GM18505 (cell line): ENCODE data around the gene CCSER2.
"Not testable (repeated sequence)": the region's sequence is repeated elsewhere in the genome, so short reads cannot be mapped to it uniquely, and the experiment has no call there.

Experiments
- ATAC-seq: cut with Tn5 transposase; IDR thresholded peaks from one replicate; pipeline ENCODE4 v1.9.1; 2021; ENCODE audit not compliant: unreplicated experiment
- POLR2A ChIP-seq: IDR thresholded peaks from 4 replicates; pipeline ENCODE4 v1.6.1; 2011; ENCODE audit warnings: borderline replicate concordance; ENCODE audit not compliant: insufficient read depth, insufficient read length; ENCODE audit errors: extremely low read depth

CCSER2 gene

DNA sequence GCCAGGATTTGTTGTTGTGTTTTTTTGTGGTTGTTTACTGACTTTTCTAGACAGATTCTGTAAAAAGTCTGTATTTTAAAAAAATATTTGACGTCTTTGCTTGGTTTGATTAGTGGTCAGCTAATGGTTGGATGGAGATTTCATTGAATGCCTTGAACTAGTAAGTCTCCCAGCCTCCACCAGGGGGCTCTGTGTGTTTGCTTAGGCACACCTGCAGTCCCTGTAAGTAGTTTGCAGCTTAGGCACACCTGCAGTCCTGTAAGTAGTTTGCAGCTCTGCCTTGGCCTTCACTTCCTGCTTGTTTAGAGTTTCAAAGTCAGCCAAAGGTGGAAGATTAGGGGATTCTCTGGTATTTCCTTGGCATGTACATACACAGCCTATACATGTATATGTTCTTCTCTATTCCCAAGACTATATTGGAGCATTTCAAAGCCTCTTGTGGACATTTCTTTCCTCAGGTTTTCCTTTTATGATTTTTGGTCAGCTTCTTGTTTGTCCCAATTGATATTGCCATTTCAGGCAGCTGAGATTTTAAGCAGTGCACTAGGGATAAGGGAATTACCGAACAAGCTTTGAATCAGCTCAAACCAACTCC is 101.6 kb downstream of the CCSER2 start:
- ATAC-seq: peak; percentile 88
- no peak for TF ChIP-seq POLR2A

DNA sequence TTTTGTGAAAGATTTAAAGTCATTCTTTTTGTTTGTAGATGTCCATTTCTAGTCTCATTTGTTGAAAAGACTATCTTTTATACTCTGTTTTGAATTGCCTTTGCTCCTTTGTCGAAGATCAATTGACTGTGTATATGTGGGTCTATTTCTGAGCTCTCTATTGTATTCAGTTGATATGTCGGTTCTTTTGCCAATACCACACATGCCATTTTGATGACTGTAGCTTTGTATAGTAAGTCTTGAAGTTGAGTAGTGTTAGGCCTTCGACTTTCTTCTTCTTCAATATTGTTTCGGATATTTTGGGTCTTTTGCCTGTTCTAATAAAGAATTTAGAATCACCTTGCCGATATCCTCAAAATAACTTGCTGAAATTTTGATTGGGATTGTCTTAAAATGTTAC is 104.5 kb downstream of the CCSER2 start:
- no peak for ATAC-seq
- TF ChIP-seq POLR2A: no peak

DNA sequence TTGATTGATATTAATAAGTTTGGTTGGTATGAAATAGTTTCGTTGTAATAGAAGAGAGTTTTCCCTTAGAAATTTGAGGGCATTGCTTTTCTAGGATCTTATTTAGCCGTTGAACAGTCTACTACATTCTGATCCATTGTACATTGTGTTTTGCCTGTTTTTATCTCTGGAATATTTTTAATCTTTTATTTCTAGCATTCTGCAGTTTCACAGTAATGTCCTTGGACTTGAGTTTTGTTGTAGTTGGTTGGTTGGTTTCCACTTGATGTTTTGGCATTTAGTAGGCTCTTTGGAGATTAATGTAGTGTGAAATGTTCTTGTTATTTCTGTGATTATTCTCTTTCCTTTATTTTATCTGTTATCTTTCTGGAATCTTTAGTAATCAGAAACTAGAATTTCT is 112.4 kb downstream of the CCSER2 start:
- no peak for ATAC-seq
- no peak for TF ChIP-seq POLR2A

DNA sequence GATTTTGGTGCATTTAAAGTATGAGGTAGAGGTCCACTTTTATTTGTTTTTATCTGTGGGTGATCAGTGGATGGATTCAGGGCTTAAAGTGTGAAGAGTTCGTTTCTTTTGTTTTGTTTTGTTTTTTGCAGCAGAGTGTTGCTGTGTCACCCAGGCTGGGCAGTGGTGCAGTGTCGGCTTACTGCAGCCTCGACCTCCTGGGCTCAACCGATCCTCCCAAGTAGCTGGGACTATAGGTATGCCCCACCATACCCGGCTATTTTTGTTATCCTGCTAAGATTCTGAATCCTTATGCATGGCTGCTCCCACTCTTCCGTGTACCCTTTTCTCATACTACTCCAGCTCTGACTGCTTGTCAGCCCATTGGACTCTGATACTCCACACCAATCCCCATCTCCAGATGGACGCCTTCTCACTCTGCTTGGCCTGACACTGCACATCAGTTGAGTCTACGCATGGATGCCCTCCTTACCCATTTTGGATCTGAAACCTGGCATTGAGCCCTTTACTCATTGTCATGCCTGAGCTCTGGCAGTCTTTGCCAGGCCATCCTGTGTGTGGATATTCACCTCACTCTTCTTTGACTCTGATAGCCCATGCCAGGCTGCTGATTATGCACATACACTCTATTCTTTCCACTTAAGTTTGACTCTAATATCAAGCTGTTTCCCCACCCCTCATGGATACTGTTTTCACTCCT is 119.5 kb downstream of the CCSER2 start:
- ATAC-seq: no peak
- no peak for TF ChIP-seq POLR2A

DNA sequence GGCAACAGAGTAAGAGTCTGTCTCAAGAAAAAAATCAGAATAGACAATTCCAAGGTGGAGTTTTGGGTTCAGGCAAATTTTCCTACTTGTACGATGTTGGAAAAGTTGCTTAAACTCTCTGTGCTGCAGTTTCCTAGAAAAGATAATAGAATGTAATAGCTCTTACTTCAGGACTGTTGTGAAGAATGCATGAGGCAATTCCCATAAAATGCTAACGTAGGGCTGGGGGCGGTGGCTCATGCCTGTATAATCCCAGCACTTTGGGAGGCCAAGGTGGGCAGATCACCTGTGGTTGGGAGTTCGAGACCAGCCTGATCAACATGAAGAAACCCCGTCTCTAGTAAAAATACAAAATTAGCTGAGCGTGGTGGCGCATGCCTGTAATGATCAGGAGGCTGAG is 121.0 kb downstream of the CCSER2 start:
- not testable (repeated sequence) for ATAC-seq

DNA sequence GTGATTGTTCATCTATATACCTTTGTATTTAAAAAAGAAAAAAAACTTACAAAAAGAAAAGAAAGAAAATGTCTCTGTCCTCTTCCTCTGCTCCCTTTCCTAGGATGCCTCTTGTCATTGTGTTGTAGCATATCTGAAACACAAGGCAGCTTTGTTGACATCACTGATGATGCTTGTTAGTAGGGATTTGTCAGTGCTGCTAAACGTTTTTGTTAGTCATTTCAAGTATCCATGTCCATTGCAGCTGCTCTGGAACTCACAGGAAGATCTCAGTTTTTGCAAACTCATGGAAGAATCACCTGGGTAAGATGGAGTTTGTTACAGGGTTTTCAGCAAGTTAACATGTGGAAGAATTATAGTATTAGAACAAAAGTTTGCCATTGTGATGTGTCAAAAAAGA is 123.6 kb downstream of the CCSER2 start:
- no peak for TF ChIP-seq POLR2A
- no peak for ATAC-seq

DNA sequence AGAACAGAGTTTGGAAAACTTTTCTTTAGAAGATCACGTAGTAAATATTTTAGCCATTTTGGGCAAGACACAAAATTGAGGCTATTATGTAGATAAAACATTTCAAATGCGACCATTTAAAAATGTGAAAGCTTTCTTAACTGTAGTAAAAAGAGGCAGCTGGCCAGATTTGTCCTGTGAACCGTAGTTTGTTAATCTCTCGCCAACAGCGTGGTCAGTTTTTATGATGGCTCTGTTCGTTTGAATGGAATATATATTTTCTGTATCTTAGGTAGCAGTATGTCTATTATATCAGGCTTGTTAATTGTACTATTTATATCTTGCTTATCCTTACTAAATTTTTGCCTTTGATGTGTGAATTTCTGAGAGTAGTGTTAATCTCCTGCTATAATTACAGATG is 124.9 kb downstream of the CCSER2 start:
- ATAC-seq: no peak
- no peak for TF ChIP-seq POLR2A

DNA sequence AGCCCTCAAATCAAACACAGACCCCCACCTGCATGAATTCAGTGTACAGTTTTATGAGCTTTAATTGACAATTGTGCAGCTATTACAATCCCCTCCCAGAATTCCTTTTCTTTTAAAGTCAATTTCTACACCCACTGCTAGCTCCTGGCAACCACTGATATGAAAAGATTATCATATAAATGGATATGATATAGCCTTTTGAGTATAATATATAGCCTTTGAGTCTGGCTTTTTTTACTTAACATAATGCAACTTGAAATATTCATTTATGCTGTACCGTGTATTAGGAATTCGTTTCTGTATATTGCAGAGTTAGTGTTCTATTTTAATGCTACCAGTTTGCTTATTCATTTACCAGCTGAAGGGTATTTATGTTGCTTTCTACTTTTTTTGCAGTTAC is 127.7 kb downstream of the CCSER2 start:
- no peak for ATAC-seq
- TF ChIP-seq POLR2A: no peak

DNA sequence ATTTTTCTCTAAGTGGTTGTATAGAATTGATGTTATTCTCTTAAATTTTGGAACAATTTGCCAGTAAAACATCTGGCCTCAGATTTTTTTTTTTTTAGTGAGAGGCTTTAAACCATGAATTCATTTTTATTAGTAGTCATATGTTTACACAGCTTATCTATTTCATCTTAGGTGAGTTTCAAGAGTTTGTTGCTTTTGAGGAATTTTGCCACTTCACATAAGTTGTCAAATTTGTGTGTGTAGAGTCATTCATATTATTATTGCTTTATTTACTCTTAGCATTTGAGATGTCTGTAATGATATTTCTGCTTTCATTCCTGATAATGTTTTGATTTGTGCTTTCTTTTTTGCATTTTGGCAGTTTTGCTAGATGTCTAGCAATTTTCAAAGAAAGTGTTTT is 132.1 kb downstream of the CCSER2 start:
- ATAC-seq: no peak
- TF ChIP-seq POLR2A: no peak

DNA sequence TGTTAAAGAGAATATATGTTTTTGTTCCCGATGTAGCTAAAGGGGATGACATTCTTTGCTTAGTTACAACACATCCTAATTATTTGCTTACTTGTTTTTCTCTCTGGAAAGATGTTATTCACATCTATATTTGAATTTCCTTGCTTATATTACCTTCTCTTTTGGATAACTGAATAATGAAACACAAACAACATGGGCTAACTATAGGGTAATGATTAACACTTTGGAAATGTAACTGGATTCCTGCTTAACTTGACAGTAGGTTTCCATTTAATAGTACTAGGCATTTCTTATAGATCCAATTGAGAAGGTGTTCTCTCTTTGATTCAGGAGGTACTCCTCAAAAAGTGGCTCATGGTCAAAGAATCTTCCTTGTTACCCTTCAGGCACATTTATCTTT is 141.1 kb downstream of the CCSER2 start:
- no peak for ATAC-seq
- no peak for TF ChIP-seq POLR2A

DNA sequence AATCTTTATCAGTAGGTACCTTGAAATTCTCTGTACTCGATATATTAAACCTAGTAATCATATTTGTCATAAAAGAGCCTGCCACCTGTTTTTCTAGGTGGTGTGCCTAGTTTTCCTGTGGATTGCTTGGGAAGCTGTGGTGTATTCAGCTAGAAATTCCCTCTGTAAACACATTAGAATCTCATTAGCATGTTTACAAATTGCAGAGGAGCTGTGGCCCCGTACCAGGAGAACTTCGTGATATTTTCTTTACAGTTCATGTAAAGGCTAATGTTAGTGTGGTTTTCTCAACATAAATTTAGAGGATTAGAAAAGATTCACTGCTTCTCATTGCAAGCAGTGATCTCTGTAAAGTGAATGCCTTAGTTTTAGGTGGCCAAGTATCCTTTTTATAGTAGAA is 144.7 kb downstream of the CCSER2 start:
- ATAC-seq: no peak
- no peak for TF ChIP-seq POLR2A

DNA sequence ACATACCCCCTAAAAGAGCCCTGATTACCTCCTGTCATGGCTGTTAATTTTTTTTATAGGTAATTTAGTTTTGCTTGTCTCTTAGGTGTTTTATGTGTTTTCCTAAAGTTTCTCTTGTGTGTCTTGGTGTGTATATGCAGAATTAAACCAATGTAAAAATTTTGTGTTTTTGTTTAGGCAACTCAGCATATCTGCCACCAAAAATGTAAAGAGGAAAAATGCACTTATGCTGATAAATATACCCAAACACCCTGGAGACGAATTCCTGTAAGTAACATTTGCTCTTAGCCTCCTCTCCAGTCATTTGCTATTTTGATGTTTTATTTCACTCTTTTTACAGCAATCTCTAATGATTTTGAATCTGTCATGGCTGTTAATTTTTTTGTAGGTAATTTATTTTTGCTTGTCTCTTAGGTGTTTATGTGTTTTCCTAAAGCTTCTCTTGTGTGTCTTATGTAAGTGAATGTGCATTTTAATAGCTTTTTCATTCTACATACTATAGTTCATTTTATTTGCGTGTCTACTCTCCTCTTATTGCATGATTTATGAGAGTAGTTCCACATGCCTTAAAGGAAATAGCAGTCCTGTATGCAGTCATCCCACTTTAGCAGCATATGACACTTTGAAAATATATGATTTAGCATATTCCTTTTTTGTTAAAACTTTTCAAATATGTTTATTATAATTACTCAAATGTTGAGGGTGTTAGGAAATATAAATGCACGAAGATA is 149.2 kb downstream of the CCSER2 start:
- TF ChIP-seq POLR2A: no peak
- ATAC-seq: no peak

DNA sequence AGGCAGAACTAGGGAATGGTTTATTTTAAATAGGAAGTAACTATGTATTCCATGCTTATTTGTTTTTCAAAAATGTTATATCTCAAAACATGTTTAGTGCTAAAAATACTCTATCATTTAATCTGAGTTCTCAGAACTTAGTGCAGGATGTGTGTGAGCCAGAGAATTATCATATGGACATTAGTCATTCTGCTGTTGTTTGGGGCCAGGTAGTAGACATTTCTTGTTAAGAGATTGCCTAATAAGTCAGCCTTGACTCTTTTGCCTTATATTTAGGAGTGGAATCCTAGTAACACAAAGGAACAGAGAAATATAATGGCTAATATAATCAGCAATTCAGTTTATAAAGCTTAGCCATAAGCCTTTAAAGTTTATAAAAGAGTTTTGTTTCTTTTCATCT is 149.8 kb downstream of the CCSER2 start:
- TF ChIP-seq POLR2A: no peak
- ATAC-seq: no peak

DNA sequence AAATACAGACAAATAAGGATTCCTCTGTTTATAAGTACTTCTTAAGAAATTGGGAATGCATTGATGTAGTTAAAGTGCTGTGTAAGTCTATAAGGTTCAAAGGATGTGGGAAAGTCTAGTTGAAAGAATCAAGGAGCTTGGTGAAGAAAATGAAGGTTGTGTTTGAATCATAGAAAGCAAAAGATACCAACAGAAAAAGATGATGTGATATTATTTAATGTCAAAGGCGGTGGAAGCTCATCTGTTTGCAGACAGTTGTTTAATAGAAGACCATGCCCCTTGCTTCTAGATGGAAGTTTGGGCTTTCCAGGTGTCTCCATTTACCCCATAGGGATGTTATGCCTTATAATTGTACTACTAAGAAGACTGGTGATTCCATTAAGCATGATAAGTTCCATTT is 150.3 kb downstream of the CCSER2 start:
- no peak for ATAC-seq
- no peak for TF ChIP-seq POLR2A
